Sigmoid colon (tissue), 4 donors: ENCODE measurements around the gene MX1.

Source experiments
- EP300 ChIP-seq, 4 donors: sonication (generic); formaldehyde crosslinking; IDR thresholded peaks; one replicate each; pipeline ENCODE4 v1.6.1; 2017; ENCODE audit warnings: antibody characterized with exemption in 4 of 4
- POLR2A ChIP-seq, 2 donors: fragments of 450-650 bp; IDR thresholded peaks; one replicate each; pipeline ENCODE4 v1.6.1; 2016; ENCODE audit warnings: antibody characterized with exemption in 2 of 2, mild to moderate bottlenecking in 2 of 2, moderate library complexity in 2 of 2
- TF ChIP-seq, protein P1 (sequence below), 4 experiments: fragments of 450-650 bp in 3 of 4; fragments of 200-600 bp in 1 of 4; IDR thresholded peaks; one replicate each; pipeline ENCODE4 v1.5.1; 2016 to 2019; ENCODE audit warnings: antibody characterized with exemption in 4 of 4, mild to moderate bottlenecking in 3 of 4, moderate library complexity in 2 of 4

DNA sequence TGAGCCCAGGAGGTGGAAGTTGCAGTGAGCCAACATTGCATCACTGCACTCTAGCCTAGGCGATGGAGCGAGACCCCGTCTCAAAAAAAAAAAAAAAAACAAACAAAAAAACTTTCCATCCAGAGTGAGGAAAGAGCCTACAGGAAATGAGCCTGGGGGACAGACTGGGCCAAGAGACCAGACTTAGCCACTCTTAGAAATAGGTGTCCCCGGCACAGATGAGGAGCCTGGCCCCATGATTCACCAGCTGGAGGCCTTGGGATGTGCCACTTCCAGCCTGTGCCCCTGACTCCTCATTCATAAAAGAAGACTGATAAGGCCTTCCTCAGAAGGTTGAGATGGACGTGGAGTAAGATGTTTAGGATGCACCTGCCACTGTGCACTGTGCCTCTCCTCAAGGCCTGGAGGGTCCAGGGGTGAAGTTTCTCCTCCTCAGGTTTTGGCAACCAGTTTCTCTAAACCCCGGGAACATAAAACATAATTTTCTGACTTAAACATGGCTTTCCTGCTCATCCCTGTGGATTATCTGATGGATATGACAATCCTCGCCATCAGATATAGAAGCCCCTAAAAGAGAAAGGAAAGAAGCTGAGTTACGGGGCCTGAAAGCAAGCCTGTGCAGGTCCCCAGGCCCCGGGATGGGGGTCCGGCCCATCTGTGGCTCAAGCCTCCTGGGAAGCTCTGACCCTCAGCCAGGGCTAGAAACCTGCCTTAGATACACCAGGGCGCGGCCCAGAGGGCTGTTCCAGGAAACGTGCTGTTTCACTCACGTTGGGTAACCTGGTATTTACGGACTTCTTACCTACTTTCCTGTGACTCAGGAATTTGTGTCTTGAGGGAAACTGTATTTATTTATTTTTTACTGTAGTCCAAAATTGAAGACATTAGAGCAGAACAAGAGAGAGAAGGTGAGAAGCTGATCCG, 26.0 kb downstream of the MX1 start:
- no peak for TF ChIP-seq EP300 (IDR thresholded peaks at IDR 0.05)
- no peak for TF ChIP-seq POLR2A (IDR thresholded peaks at IDR 0.05)
- TF ChIP-seq, protein P1, sequence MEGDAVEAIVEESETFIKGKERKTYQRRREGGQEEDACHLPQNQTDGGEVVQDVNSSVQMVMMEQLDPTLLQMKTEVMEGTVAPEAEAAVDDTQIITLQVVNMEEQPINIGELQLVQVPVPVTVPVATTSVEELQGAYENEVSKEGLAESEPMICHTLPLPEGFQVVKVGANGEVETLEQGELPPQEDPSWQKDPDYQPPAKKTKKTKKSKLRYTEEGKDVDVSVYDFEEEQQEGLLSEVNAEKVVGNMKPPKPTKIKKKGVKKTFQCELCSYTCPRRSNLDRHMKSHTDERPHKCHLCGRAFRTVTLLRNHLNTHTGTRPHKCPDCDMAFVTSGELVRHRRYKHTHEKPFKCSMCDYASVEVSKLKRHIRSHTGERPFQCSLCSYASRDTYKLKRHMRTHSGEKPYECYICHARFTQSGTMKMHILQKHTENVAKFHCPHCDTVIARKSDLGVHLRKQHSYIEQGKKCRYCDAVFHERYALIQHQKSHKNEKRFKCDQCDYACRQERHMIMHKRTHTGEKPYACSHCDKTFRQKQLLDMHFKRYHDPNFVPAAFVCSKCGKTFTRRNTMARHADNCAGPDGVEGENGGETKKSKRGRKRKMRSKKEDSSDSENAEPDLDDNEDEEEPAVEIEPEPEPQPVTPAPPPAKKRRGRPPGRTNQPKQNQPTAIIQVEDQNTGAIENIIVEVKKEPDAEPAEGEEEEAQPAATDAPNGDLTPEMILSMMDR (IDR thresholded peaks at IDR 0.05): no peak
